Mesenchymal stem cell (in vitro differentiated cells and primary cell): ENCODE measurements around the gene DBF4B.
"Not testable (repeated sequence)": the region's sequence is repeated elsewhere in the genome, so short reads cannot be mapped to it uniquely, and the experiment has no call there.

Experiments
- DNase-seq: peaks from one replicate; pipeline ENCODE4 v3.0.0-alpha.2; 2013
- H2AFZ ChIP-seq: one replicate; pipeline ENCODE4 v1.6.1; 2013; ENCODE audit warnings: low read depth, mild to moderate bottlenecking, control low read depth, inconsistent platforms, low read length, moderate library complexity
- H2AK5ac ChIP-seq: 2 replicates; pipeline ENCODE4 v1.6.1; 2013; ENCODE audit warnings: low read length, moderate library complexity, mild to moderate bottlenecking, inconsistent platforms; ENCODE audit not compliant: severe bottlenecking
- H2BK120ac ChIP-seq: one replicate; pipeline ENCODE4 v1.6.1; 2013; ENCODE audit warnings: low read depth, mild to moderate bottlenecking, inconsistent platforms, low read length, moderate library complexity
- H2BK12ac ChIP-seq, 2 experiments: one replicate each; pipeline ENCODE4 v1.6.1; 2013; ENCODE audit warnings: inconsistent platforms in 2 of 2, low read length in 2 of 2, mild to moderate bottlenecking in 2 of 2, moderate library complexity in 2 of 2, control low read depth in 1 of 2
- H2BK15ac ChIP-seq: one replicate; pipeline ENCODE4 v1.6.1; 2013; ENCODE audit warnings: mild to moderate bottlenecking, low read depth, inconsistent platforms; ENCODE audit not compliant: poor library complexity, severe bottlenecking
- H2BK5ac ChIP-seq: 2 replicates; pipeline ENCODE4 v1.6.1; 2013; ENCODE audit warnings: low read depth, mild to moderate bottlenecking, low read length, control low read depth, inconsistent platforms; ENCODE audit not compliant: poor library complexity, severe bottlenecking
- H3K14ac ChIP-seq, 2 experiments: one replicate each; pipeline ENCODE4 v1.6.1; 2013; ENCODE audit warnings: inconsistent platforms in 2 of 2, low read length in 2 of 2, control low read depth in 1 of 2, mild to moderate bottlenecking in 1 of 2, moderate library complexity in 1 of 2
- H3K18ac ChIP-seq, 2 experiments: one replicate each; pipeline ENCODE4 v1.6.1; 2013; ENCODE audit warnings: inconsistent platforms in 2 of 2, low read length in 2 of 2, control low read depth in 1 of 2, low read depth in 1 of 2, mild to moderate bottlenecking in 1 of 2
- H3K23ac ChIP-seq, 2 experiments: one replicate each; pipeline ENCODE4 v1.6.1; 2013; ENCODE audit warnings: inconsistent platforms in 2 of 2, low read length in 2 of 2, mild to moderate bottlenecking in 2 of 2, moderate library complexity in 2 of 2, control low read depth in 1 of 2
- H3K27ac ChIP-seq: 2 replicates; pipeline ENCODE4 v1.5.1; 2013; ENCODE audit warnings: mild to moderate bottlenecking, moderate library complexity, low read length, control low read depth, inconsistent platforms; ENCODE audit not compliant: poor library complexity, severe bottlenecking
- H3K27me3 ChIP-seq, 2 experiments: 2 replicates each; pipeline versions ENCODE4 v1.6.1 to v1.7.0; 2013; ENCODE audit warnings: low read length in 2 of 2, mild to moderate bottlenecking in 2 of 2, moderate library complexity in 2 of 2, control low read depth in 1 of 2, inconsistent platforms in 1 of 2; ENCODE audit not compliant: control insufficient read depth in 1 of 2, insufficient read depth in 1 of 2
- H3K36me3 ChIP-seq, 2 experiments: 2 replicates each; pipeline versions ENCODE4 v1.6.1 to v1.7.0; 2013; ENCODE audit warnings: low read length in 2 of 2, control low read depth in 1 of 2, inconsistent platforms in 1 of 2, low read depth in 1 of 2, mild to moderate bottlenecking in 1 of 2; ENCODE audit not compliant: insufficient read depth in 2 of 2, control insufficient read depth in 1 of 2
- H3K4ac ChIP-seq, 2 experiments: one replicate each; pipeline ENCODE4 v1.6.1; 2013; ENCODE audit warnings: inconsistent platforms in 2 of 2, low read length in 2 of 2, mild to moderate bottlenecking in 2 of 2, moderate library complexity in 2 of 2, control low read depth in 1 of 2, low read depth in 1 of 2
- H3K4me1 ChIP-seq: 2 replicates; pipeline ENCODE4 v1.6.1; 2013; ENCODE audit warnings: low read depth, low read length, control low read depth; ENCODE audit not compliant: control insufficient read depth, insufficient read depth
- H3K4me2 ChIP-seq: 2 replicates; pipeline ENCODE4 v1.6.1; 2013; ENCODE audit warnings: low read length, mild to moderate bottlenecking, inconsistent platforms; ENCODE audit not compliant: poor library complexity, severe bottlenecking
- H3K4me3 ChIP-seq, 2 experiments: 2 replicates each; pipeline versions ENCODE4 v1.5.1 to v1.7.0; 2013; ENCODE audit warnings: low read length in 2 of 2, mild to moderate bottlenecking in 2 of 2, control low read depth in 1 of 2, low read depth in 1 of 2; ENCODE audit not compliant: insufficient read depth in 1 of 2
- H3K79me1 ChIP-seq: replicated peaks from 2 replicates; pipeline ENCODE4 v1.6.1; 2013; ENCODE audit warnings: mild to moderate bottlenecking, control low read depth, low read length, inconsistent platforms; ENCODE audit not compliant: poor library complexity, severe bottlenecking
- H3K9ac ChIP-seq: 2 replicates; pipeline ENCODE4 v1.7.0; 2013; ENCODE audit warnings: mild to moderate bottlenecking, low read length, moderate library complexity
- H3K9me3 ChIP-seq: 2 replicates; pipeline ENCODE4 v1.7.0; 2013; ENCODE audit warnings: mild to moderate bottlenecking, low read length; ENCODE audit not compliant: control insufficient read depth
- H4K8ac ChIP-seq: one replicate; pipeline ENCODE4 v1.6.1; 2013; ENCODE audit warnings: inconsistent platforms, mild to moderate bottlenecking, low read length, moderate library complexity
- H4K91ac ChIP-seq: one replicate; pipeline ENCODE4 v1.6.1; 2013; ENCODE audit warnings: mild to moderate bottlenecking, low read length, inconsistent platforms
- WGBS: methylation state at CpG from one replicate; pipeline ENCODE4 v1.1.7; 2013; ENCODE audit warnings: mixed read lengths; 5-methylcytosine and 5-hydroxymethylcytosine counted together

The DBF4B gene

DNA sequence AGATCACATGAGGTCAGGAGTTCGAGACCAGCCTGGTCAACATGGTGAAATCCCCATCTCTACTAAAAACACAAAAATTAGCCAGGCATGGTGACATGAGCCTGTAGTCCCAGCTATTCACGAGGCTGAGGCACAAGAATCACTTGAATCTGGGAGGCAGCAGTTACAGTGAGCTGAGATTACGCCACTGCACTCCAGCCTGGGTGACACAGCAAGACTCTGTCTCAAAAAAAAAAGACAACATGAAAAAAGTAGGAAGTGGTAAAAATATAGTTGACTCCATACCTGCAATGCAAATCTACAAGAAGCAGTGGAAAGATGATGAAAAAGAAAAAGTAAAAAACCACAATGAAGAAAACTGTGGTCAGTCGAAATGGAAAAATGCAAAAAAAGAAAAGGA, 25.2 kb upstream of the DBF4B start:
- not testable (repeated sequence) for H3K9ac ChIP-seq, DNase-seq, H3K23ac ChIP-seq, H3K14ac ChIP-seq, H4K91ac ChIP-seq, H2BK120ac ChIP-seq, H2AFZ ChIP-seq, H3K27me3 ChIP-seq, H2AK5ac ChIP-seq, H2BK12ac ChIP-seq, H3K4me3 ChIP-seq, H3K27ac ChIP-seq, H4K8ac ChIP-seq, H2BK5ac ChIP-seq, H3K9me3 ChIP-seq, H3K18ac ChIP-seq, H3K4ac ChIP-seq, H2BK15ac ChIP-seq, H3K4me1 ChIP-seq, H3K4me2 ChIP-seq
- H3K36me3 ChIP-seq, result peaks cover 10 to 59% of the 10 kb centered on the region in 2 experiments
- peaks cover 19% of the 10 kb centered on the region for H3K79me1 ChIP-seq
- 96% methylated on average over 3 of the region's 4 CpGs for WGBS

DNA sequence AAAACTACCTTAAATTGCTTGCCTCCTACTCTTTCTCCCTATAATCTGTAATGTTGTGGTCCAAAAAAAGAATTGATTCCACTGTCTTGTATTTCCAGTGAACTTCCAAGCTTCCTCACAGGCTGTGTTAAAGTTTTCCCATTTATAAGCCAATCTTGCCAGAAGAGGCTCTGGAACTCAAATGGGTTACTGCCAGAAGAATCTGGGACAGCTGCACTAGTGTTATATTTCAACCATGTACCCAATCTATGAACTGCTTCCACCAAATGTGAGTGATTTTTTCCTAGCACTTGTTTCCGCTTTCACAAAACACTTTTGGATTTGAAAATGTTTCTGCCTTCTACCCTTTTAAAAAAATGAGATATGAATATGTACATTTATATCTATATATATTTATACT, 20.7 kb upstream of the DBF4B start:
- H3K36me3 ChIP-seq, result peaks cover 0 to 19% of the 10 kb centered on the region in 2 experiments
- no peak for DNase-seq
- no peak overlapping the region for H3K4me2 ChIP-seq
- no peak overlapping the region for H4K91ac ChIP-seq
- no peak overlapping the region for H3K18ac ChIP-seq
- WGBS, result no CpG with 5 or more reads among the region's 1 CpG
- H3K4ac ChIP-seq, result no peak overlapping the region
- H4K8ac ChIP-seq, result no peak overlapping the region
- peaks cover 24% of the 10 kb centered on the region for H3K79me1 ChIP-seq
- no peak overlapping the region for H2BK15ac ChIP-seq
- H2BK5ac ChIP-seq, result no peak overlapping the region
- peaks cover 8% of the 10 kb centered on the region for H3K4me1 ChIP-seq
- H3K9ac ChIP-seq, result no peak overlapping the region
- no peaks in the 10 kb centered on the region for H3K27me3 ChIP-seq
- no peak overlapping the region for H2BK12ac ChIP-seq
- H2BK120ac ChIP-seq, result no peak overlapping the region
- no peak overlapping the region for H3K4me3 ChIP-seq
- H3K27ac ChIP-seq, result no peak overlapping the region
- no peak overlapping the region for H2AFZ ChIP-seq
- H3K9me3 ChIP-seq, result no peaks in the 10 kb centered on the region
- H3K14ac ChIP-seq, result no peak overlapping the region
- no peak overlapping the region for H3K23ac ChIP-seq
- H2AK5ac ChIP-seq, result no peak overlapping the region

DNA sequence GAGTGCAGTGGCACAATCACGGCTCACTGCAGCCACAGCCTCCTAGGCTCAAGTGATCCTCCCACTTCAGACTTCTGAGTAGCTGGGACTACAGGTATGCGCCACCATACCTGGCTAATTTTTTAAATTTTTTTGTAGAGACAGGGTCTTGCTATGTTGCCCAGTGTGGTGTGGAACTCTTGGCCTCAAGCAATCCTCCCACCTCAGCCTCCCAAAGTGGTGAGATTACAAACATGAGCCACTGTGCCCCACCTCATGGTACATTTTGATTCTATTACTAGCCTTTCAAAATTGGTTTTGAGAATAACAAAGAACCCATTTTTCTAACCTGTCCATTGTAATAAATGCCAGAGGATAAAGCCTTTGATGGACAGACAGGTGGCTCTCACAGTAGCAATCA, 20.3 kb upstream of the DBF4B start:
- no peak overlapping the region for H2BK120ac ChIP-seq
- H2BK15ac ChIP-seq, result no peak overlapping the region
- peaks cover 24% of the 10 kb centered on the region for H3K79me1 ChIP-seq
- H2AFZ ChIP-seq, result no peak overlapping the region
- no peaks in the 10 kb centered on the region for H3K27me3 ChIP-seq
- H3K4me1 ChIP-seq, result peaks cover 8% of the 10 kb centered on the region
- H4K8ac ChIP-seq, result no peak overlapping the region
- no peak overlapping the region for H2BK12ac ChIP-seq
- no peak for DNase-seq
- no peak overlapping the region for H3K23ac ChIP-seq
- H3K14ac ChIP-seq, result no peak overlapping the region
- H2BK5ac ChIP-seq, result no peak overlapping the region
- WGBS, result 100% methylated on average over 1 of the region's 2 CpGs
- peak overlapping the region in 1 of 2 experiments; percentile 100 for H3K4me3 ChIP-seq
- H3K36me3 ChIP-seq, result peaks cover 0 to 14% of the 10 kb centered on the region in 2 experiments
- no peak overlapping the region for H4K91ac ChIP-seq
- no peak overlapping the region for H3K27ac ChIP-seq
- H3K9ac ChIP-seq, result peak overlapping the region; percentile 96
- no peak overlapping the region for H2AK5ac ChIP-seq
- H3K9me3 ChIP-seq, result no peaks in the 10 kb centered on the region
- H3K4ac ChIP-seq, result no peak overlapping the region
- peak overlapping the region; percentile 98 for H3K4me2 ChIP-seq
- H3K18ac ChIP-seq, result no peak overlapping the region

DNA sequence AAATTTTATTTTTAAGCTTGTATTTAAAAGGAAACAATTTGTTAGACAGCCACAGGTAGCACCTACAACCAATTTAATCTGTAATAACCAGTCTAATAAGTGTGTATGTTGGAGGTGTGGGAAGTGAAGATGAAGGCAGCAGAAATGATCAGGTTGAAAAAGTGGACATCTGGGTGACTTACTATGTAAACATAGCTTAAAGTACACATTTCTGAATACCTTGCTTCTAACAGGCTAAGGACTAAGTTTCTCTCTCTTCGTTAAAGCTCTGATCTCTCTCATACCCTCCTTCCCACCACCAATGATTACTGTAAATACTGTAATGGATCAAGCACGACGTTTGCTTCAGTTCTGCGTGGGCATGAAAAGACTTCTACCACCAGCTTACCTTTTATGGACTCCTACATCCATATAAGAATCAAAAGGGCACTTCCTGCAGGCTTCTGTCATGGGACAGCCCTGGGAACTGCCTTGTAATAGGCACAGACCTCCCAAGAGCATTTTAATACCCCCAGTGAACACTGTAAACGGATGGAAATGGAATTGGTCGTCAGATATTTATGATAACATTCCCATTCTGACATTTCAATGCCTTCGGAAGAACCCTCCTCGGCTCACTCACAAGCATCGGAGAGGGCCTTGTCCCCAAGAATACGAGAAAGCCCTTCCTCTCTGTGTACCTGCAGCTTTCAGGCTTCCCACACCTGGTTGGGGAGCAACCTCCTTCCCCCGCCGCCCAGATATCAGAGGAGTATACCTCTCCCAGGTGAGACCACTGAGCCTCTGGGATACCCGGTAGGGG, 19.6 kb upstream of the DBF4B start:
- Histone ChIP-seq H2AK5ac (no peak overlapping the region), H2AFZ (peak overlapping the region; percentile 68), H3K27me3 (no peaks in the 10 kb centered on the region), H2BK12ac (peak overlapping the region in 1 of 2 experiments; percentile 6), H2BK5ac (peak overlapping the region; percentile 59), H3K4ac (peak overlapping the region; percentile 64 to 97), H3K9ac (peak overlapping the region; percentile 96), H3K36me3 (peaks cover 0 to 8% of the 10 kb centered on the region in 2 experiments), H3K23ac (no peak overlapping the region), H3K14ac (peak overlapping the region in 1 of 2 experiments; percentile 68), H2BK15ac (no peak overlapping the region), H3K4me3 (peak overlapping the region; percentile 84 to 100), H3K27ac (peak overlapping the region; percentile 74), H3K4me1 (peaks cover 8% of the 10 kb centered on the region), H2BK120ac (peak overlapping the region; percentile 2), H3K79me1 (peaks cover 23% of the 10 kb centered on the region), H3K4me2 (peak overlapping the region; percentile 98), H3K9me3 (no peaks in the 10 kb centered on the region), H4K91ac (peak overlapping the region; percentile 68), H3K18ac (peak overlapping the region; percentile 85 to 92), H4K8ac (peak overlapping the region; percentile 98)
- WGBS, result 14% methylated on average over 9 of the region's 13 CpGs
- no peak for DNase-seq
